HepG2 (cell line): ENCODE results near the gene CARHSP1. TPM values are rescaled to one million over a fixed set of nuclear protein-coding genes. Genes with fewer than 3 reads are reported as not detected.

Source experiments
- ARNT2 ChIP-seq: sonication (generic); formaldehyde crosslinking; IDR thresholded peaks from 2 replicates; pipeline ENCODE4 v1.8.0; 2022; ENCODE audit warnings: mild to moderate bottlenecking, low read depth, missing genetic modification reagents, moderate library complexity
- CCAR2 ChIP-seq: fragments of 200-400 bp; formaldehyde crosslinking; optimal IDR thresholded peaks from 2 replicates; pipeline ENCODE3; 2018; ENCODE audit warnings: low read depth, mild to moderate bottlenecking, low read length, moderate library complexity
- DDIT3 ChIP-seq: sonication (generic); formaldehyde crosslinking; IDR thresholded peaks from 2 replicates; pipeline ENCODE4 v1.4.0; 2020; ENCODE audit warnings: mild to moderate bottlenecking, missing genetic modification reagents
- DR1 ChIP-seq: sonication (generic); formaldehyde crosslinking; IDR thresholded peaks from 2 replicates; pipeline ENCODE4 v1.8.0; 2021; ENCODE audit warnings: mild to moderate bottlenecking, missing genetic modification reagents, inconsistent platforms
- HMGA1 ChIP-seq: sonication (generic); formaldehyde crosslinking; conservative IDR thresholded peaks from 2 replicates; pipeline ENCODE4 v1.4.0; 2020; ENCODE audit warnings: missing genetic modification reagents
- HMGXB4 ChIP-seq, 2 experiments: sonication (generic) in 1 of 2; formaldehyde crosslinking in 1 of 2; IDR thresholded peaks; 2 replicates each; pipeline versions ENCODE4 v1.4.0 to v1.6.1; 2018 to 2020; ENCODE audit warnings: missing genetic modification reagents in 2 of 2, borderline replicate concordance in 1 of 2, low read depth in 1 of 2, mild to moderate bottlenecking in 1 of 2, missing biosample characterization in 1 of 2
- LCORL ChIP-seq, 2 experiments: fragments of 450-650 bp in 1 of 2; sonication (generic) in 1 of 2; formaldehyde crosslinking in 1 of 2; IDR thresholded peaks; 2 replicates each; pipeline versions ENCODE4 v1.5.0 to v1.6.1; 2017 to 2020; ENCODE audit warnings: antibody characterized with exemption in 1 of 2, missing genetic modification reagents in 1 of 2
- MAF1 ChIP-seq: sonication (generic); formaldehyde crosslinking; IDR thresholded peaks from 2 replicates; pipeline ENCODE4 v1.5.0; 2020; ENCODE audit warnings: missing genetic modification reagents, borderline replicate concordance
- MBD4 ChIP-seq: IDR thresholded peaks from 2 replicates; pipeline ENCODE4 v1.6.1; 2012; ENCODE audit warnings: low read length, inconsistent platforms, borderline replicate concordance
- MEF2D ChIP-seq: sonication (generic); formaldehyde crosslinking; IDR thresholded peaks from 2 replicates; pipeline ENCODE4 v1.5.1; 2020; ENCODE audit warnings: mild to moderate bottlenecking, missing genetic modification reagents
- NCOA1 ChIP-seq: sonication (generic); formaldehyde crosslinking; IDR thresholded peaks from 2 replicates; pipeline ENCODE4 v1.9.0; 2021; ENCODE audit warnings: missing genetic modification reagents
- NCOA5 ChIP-seq: sonication (generic); formaldehyde crosslinking; IDR thresholded peaks from 2 replicates; pipeline ENCODE4 v1.4.0; 2020; ENCODE audit warnings: missing genetic modification reagents
- NFRKB ChIP-seq: fragments of 450-650 bp; IDR thresholded peaks from 2 replicates; pipeline ENCODE4 v1.6.1; 2017
- PRPF4 ChIP-seq: fragments of 200-400 bp; formaldehyde crosslinking; IDR thresholded peaks from 2 replicates; pipeline ENCODE4 v1.6.1; 2016; ENCODE audit warnings: low read length, low read depth; ENCODE audit not compliant: poor library complexity, severe bottlenecking
- RCOR2 ChIP-seq: IDR thresholded peaks from 2 replicates; pipeline ENCODE4 v1.6.1; 2016; ENCODE audit warnings: missing biosample characterization, missing genetic modification reagents
- RXRA ChIP-seq: sonication (generic); formaldehyde crosslinking; IDR thresholded peaks from 2 replicates; pipeline ENCODE4 v1.5.1; 2020; ENCODE audit warnings: missing genetic modification reagents
- ZFP1 ChIP-seq: IDR thresholded peaks from 2 replicates; pipeline ENCODE4 v1.6.1; 2016
- ZNF235 ChIP-seq: sonication (generic); formaldehyde crosslinking; IDR thresholded peaks from 2 replicates; pipeline ENCODE4 v1.8.1; 2023; ENCODE audit warnings: mild to moderate bottlenecking, missing genetic modification reagents, borderline replicate concordance
- ZNF446 ChIP-seq: sonication (generic); formaldehyde crosslinking; IDR thresholded peaks from 2 replicates; pipeline ENCODE4 v1.5.0; 2020; ENCODE audit warnings: mild to moderate bottlenecking, missing genetic modification reagents
- ZNF740 ChIP-seq: sonication (generic); formaldehyde crosslinking; IDR thresholded peaks from 2 replicates; pipeline ENCODE4 v1.4.0; 2020; ENCODE audit warnings: missing genetic modification reagents
- ZNF772 ChIP-seq: sonication (generic); formaldehyde crosslinking; IDR thresholded peaks from 2 replicates; pipeline ENCODE4 v1.5.0; 2020; ENCODE audit warnings: mild to moderate bottlenecking, missing genetic modification reagents
- polyA plus RNA-seq, 8 experiments: library from polyadenylated mRNA; depleted of rRNA in 3 of 8; stranded (reverse) in 7 of 8; unstranded in 1 of 8; fragments of >200 nt; fragmentation: Illumina TruSeq in 4 of 8; extraction: Trizol in 4 of 8; gene quantifications; 2 replicates each; pipeline versions ENCODE4 v1.2.1 to v1.2.3, GENCODE V29; 2011 to 2016; ENCODE audit warnings: low read depth in 4 of 8, missing spikeins in 1 of 8, mixed read lengths in 1 of 8; ENCODE audit not compliant: insufficient read depth in 1 of 8
- total RNA-seq, 5 experiments: library from RNA; depleted of rRNA; stranded (reverse); fragments of >200 nt; fragmentation: Illumina TruSeq; extraction: Trizol; gene quantifications; 2 replicates each; pipeline ENCODE4 v1.2.3, GENCODE V29; 2016; ENCODE audit warnings: low read depth in 1 of 5
- TF ChIP-seq, protein P1 (sequence below): sonication (generic); formaldehyde crosslinking; IDR thresholded peaks from 2 replicates; pipeline ENCODE4 v1.4.0; 2020; ENCODE audit warnings: missing genetic modification reagents
- TF ChIP-seq, protein P2 (sequence below): sonication (generic); formaldehyde crosslinking; IDR thresholded peaks from 2 replicates; pipeline ENCODE4 v1.4.0; 2020; ENCODE audit warnings: low read depth, mild to moderate bottlenecking, missing genetic modification reagents

CARHSP1 gene
- total and polyA plus RNA-seq, 2 of the 13 experiments (the other 11 are each of a cell fraction or from before 2014, with no cell fraction given), result 173 to 345 TPM

GRCh38 chr16:8863594-8864424, 5.0 kb downstream of the CARHSP1 start (continued):
- TF ChIP-seq, protein P1, sequence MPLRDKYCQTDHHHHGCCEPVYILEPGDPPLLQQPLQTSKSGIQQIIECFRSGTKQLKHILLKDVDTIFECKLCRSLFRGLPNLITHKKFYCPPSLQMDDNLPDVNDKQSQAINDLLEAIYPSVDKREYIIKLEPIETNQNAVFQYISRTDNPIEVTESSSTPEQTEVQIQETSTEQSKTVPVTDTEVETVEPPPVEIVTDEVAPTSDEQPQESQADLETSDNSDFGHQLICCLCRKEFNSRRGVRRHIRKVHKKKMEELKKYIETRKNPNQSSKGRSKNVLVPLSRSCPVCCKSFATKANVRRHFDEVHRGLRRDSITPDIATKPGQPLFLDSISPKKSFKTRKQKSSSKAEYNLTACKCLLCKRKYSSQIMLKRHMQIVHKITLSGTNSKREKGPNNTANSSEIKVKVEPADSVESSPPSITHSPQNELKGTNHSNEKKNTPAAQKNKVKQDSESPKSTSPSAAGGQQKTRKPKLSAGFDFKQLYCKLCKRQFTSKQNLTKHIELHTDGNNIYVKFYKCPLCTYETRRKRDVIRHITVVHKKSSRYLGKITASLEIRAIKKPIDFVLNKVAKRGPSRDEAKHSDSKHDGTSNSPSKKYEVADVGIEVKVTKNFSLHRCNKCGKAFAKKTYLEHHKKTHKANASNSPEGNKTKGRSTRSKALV, result peak; percentile 96
- TF ChIP-seq ZNF740 (CRISPR knock-in tag) (peak; percentile 95), DDIT3 (CRISPR knock-in tag) (no peak), RCOR2 (CRISPR knock-in tag) (peak; percentile 89), ARNT2 (CRISPR knock-in tag) (peak; percentile 98), MEF2D (peak; percentile 95), MBD4 (no peak), NCOA5 (CRISPR knock-in tag) (peak; percentile 96), NFRKB (no peak), MAF1 (CRISPR knock-in tag) (peak; percentile 97; the same call in 1 of the 2 replicates), RXRA (CRISPR knock-in tag) (peak; percentile 96), ZNF235 (CRISPR knock-in tag) (0 out of 2 replicates have a peak, but pooled peaks have one; percentile 83), DR1 (CRISPR knock-in tag) (peak; percentile 93), LCORL (IDR thresholded peaks at IDR 0.05) (no peak), LCORL (CRISPR knock-in tag; IDR thresholded peaks at IDR 0.05) (peak; percentile 99), ZNF772 (peak; percentile 100), CCAR2 (peak; percentile 20), ZFP1 (CRISPR knock-in tag) (peak; percentile 93), NCOA1 (CRISPR knock-in tag) (peak; percentile 52; the same call in 1 of the 2 replicates), PRPF4 (no peak), HMGA1 (CRISPR knock-in tag) (0 out of 2 replicates have a peak, but pooled peaks have one; percentile 95), HMGXB4 (CRISPR knock-in tag; IDR thresholded peaks at IDR 0.05; ENCODE audit: borderline replicate concordance in 1 of 2, low read depth in 1 of 2) (peak; percentile 92 to 98), ZNF446 (CRISPR knock-in tag) (0 out of 2 replicates have a peak, but pooled peaks have one; percentile 12)
- TF ChIP-seq, protein P2, sequence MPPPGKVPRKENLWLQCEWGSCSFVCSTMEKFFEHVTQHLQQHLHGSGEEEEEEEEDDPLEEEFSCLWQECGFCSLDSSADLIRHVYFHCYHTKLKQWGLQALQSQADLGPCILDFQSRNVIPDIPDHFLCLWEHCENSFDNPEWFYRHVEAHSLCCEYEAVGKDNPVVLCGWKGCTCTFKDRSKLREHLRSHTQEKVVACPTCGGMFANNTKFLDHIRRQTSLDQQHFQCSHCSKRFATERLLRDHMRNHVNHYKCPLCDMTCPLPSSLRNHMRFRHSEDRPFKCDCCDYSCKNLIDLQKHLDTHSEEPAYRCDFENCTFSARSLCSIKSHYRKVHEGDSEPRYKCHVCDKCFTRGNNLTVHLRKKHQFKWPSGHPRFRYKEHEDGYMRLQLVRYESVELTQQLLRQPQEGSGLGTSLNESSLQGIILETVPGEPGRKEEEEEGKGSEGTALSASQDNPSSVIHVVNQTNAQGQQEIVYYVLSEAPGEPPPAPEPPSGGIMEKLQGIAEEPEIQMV, result peak; percentile 93
